Measurements from ENCODE around the gene PAF1. TPM values are rescaled to one million over a fixed set of nuclear protein-coding genes. Genes with fewer than 3 reads are reported as not detected.

The PAF1 gene
- total and polyA plus RNA-seq, 2 of the 13 experiments (the other 11 are each of a cell fraction or from before 2014, with no cell fraction given) = 30.2 to 31.1 TPM

DNA sequence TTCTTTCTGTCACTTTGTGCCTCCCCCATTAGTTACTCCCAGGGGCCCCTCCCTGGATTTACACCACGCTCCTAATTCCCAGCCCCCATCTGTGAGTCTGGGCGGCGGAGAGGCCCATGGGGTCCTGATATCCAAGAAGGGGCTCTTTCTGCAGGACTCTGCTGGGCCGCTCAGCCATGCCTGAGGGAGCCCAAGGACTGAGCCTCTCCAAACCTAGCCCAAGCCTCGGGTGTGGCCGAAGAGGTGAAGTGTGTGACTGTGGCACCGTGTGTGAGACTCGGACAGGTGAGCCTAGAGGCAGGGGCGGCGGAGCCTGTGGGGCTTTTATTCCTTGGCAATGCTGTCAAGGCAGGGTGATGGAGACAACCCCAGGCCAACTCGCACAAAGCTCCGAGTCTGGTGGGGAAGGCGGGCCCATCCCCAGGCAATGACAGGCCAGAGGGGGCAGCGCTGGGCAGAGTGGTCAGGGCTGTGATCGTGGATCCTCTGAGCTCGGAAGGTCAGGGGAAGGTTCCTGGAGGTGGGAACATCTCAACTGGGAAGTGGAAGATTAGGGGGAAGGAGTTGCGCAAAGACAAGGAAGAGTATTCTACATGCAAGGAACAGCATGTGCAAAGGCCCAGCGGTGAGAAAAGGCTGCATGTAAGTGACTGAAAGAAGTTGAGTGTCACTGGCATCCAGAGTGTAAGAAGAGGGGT lies 23.2 kb upstream of the PAF1 start (continued):
- TF ChIP-seq, protein P1, sequence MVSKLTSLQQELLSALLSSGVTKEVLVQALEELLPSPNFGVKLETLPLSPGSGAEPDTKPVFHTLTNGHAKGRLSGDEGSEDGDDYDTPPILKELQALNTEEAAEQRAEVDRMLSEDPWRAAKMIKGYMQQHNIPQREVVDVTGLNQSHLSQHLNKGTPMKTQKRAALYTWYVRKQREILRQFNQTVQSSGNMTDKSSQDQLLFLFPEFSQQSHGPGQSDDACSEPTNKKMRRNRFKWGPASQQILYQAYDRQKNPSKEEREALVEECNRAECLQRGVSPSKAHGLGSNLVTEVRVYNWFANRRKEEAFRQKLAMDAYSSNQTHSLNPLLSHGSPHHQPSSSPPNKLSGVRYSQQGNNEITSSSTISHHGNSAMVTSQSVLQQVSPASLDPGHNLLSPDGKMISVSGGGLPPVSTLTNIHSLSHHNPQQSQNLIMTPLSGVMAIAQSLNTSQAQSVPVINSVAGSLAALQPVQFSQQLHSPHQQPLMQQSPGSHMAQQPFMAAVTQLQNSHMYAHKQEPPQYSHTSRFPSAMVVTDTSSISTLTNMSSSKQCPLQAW (CRISPR knock-in tag; IDR thresholded peaks at IDR 0.05) = peak; percentile 67
- TF ChIP-seq ZFX (CRISPR knock-in tag; IDR thresholded peaks at IDR 0.05; ENCODE audit: low read depth) = peak; percentile 50; the same call in 1 of the 2 replicates
- TF ChIP-seq, protein P2, sequence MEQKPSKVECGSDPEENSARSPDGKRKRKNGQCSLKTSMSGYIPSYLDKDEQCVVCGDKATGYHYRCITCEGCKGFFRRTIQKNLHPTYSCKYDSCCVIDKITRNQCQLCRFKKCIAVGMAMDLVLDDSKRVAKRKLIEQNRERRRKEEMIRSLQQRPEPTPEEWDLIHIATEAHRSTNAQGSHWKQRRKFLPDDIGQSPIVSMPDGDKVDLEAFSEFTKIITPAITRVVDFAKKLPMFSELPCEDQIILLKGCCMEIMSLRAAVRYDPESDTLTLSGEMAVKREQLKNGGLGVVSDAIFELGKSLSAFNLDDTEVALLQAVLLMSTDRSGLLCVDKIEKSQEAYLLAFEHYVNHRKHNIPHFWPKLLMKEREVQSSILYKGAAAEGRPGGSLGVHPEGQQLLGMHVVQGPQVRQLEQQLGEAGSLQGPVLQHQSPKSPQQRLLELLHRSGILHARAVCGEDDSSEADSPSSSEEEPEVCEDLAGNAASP (CRISPR knock-in tag; IDR thresholded peaks at IDR 0.05; ENCODE audit: borderline replicate concordance) = no peak
- no peak for TF ChIP-seq ZNF589 (CRISPR knock-in tag; conservative IDR thresholded peaks at IDR 0.05)
- TF ChIP-seq ZNF598 (CRISPR knock-in tag; IDR thresholded peaks at IDR 0.05; ENCODE audit: borderline replicate concordance) = peak; percentile 51; the same call in 1 of the 2 replicates

DNA sequence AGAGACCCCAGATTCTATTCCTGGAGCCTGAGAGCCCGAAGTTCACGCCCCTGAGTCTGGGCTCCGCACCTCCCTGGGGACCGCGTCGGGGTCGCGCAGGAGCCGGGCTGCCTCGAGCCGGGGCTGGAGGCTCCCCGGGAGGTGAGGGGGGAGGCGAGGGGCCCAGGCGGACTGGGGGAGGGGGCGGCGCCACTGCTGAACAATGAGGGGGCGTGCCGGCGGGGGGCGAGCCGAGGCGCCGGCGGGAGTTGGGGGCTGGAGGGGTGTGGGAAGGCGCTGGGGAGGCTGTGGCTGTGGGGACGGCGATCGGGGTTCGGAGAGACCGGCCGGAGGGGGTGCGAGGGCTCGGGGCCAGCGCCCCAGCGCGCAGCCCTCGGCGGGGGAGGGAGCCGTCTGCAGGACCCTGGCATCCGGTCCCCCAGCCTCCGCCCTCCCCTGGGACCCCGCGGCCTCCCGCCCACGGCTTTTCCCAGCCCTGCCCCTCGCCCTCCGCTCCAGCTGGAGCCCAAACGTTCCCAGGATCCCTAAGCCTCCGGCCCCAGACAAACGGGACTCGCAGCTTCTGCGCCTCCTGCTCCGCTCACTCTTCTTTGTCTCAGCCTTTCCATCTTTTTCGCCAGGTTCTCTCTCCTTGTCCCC lies 22.5 kb upstream of the PAF1 start:
- Histone ChIP-seq H3K27ac (ENCODE audit: extremely low read length, insufficient read depth, low read length) (peak overlapping the region; percentile 62), H2AFZ (ENCODE audit: low read length) (no peak overlapping the region), H3K9me3 (ENCODE audit: low read length) (no peaks in the 10 kb centered on the region), H3K27me3 (ENCODE audit: control insufficient read depth in 1 of 2, insufficient read depth in 2 of 2, low read length in 2 of 2) (no peaks in the 10 kb centered on the region), H3K9ac (ENCODE audit: insufficient read depth, low read depth, low read length) (peak overlapping the region; percentile 76), H3K4me3 (replicated peaks in 1 of 3; ENCODE audit: insufficient read depth in 1 of 3, low read depth in 2 of 3, low read length in 3 of 3) (peak overlapping the region; percentile 65 to 97 (median 95)), H4K20me1 (ENCODE audit: insufficient read depth, low read length) (peaks cover 5% of the 10 kb centered on the region; the same call in 1 of the 2 replicates), H3K4me1 (ENCODE audit: insufficient read depth, low read length) (peaks cover 54% of the 10 kb centered on the region), H3K4me2 (ENCODE audit: low read depth, low read length) (peak overlapping the region; percentile 88), H3K79me2 (ENCODE audit: insufficient read depth, low read length) (peaks cover 22% of the 10 kb centered on the region), H3K36me3 (replicated peaks in 1 of 2; ENCODE audit: control insufficient read depth in 1 of 2, insufficient read depth in 2 of 2, low read length in 2 of 2) (peaks cover 0 to 3% of the 10 kb centered on the region in 2 experiments; a peak in 1 of 5 replicates)
- no peak for FAIRE-seq
- intact Hi-C loops (cut with micrococcal nuclease; ENCODE audit: unreplicated experiment) = loop anchor here (5.0 to 10.0 kb wide), 3 partner anchors 71 to 291 kb away; partner anchors contain the start of genes EID2B and SAMD4B
- DNase-seq (ENCODE audit: low spot score) = no peak
- POLR2A ChIA-PET = interaction anchor here (1.3 to 4.2 kb wide), 7 partner anchors 12 to 27 kb away, joined by 4 to 47 read pairs (median 14); partner anchors contain the start of genes MED29, PAF1 and RPS16
- CTCF ChIA-PET (ENCODE audit: low intra/inter-chr PET ratio, low total read pairs) = interaction anchor here (1.1 to 5.1 kb wide), 3 partner anchors 16 to 71 kb away, joined by 3 to 127 read pairs (median 4); partner anchors contain the start of gene SAMD4B
- 7% methylated on average over 17 of the region's 54 CpGs for WGBS (ENCODE audit: low lambda C conversion rate)
- no peak for ATAC-seq
- in situ Hi-C loops (cut with HindIII; ENCODE audit: extremely low pct_ligation_motif_present, low pct_unique_long_range_greater_than_20kb) = no loop called here
- no TSS peak for BruUV-seq (replicated peaks)
- TF ChIP-seq ZNF570 (CRISPR knock-in tag; IDR thresholded peaks at IDR 0.05; ENCODE audit: borderline replicate concordance) (no peak), GABPB1 (CRISPR knock-in tag; IDR thresholded peaks at IDR 0.05) (peak; percentile 61; the same call in 1 of the 2 replicates), ADNP (CRISPR knock-in tag; IDR thresholded peaks at IDR 0.05) (no peak), TCF12 (IDR thresholded peaks at IDR 0.05) (no peak), TCF12 (CRISPR knock-in tag; IDR thresholded peaks at IDR 0.05) (no peak), TAF1 (CRISPR knock-in tag; IDR thresholded peaks at IDR 0.05) (peak; percentile 30; the same call in 1 of the 2 replicates), RXRA (CRISPR knock-in tag; IDR thresholded peaks at IDR 0.05) (0 out of 2 replicates have a peak, but pooled peaks have one; percentile 8), NFYC (CRISPR knock-in tag; IDR thresholded peaks at IDR 0.05) (no peak), HDAC2 (CRISPR knock-in tag; IDR thresholded peaks at IDR 0.05) (0 out of 2 replicates have a peak, but pooled peaks have one; percentile 16), ZNF777 (CRISPR knock-in tag; IDR thresholded peaks at IDR 0.05) (peak; percentile 52; the same call in 1 of the 2 replicates), KDM5B (CRISPR knock-in tag; IDR thresholded peaks at IDR 0.05; ENCODE audit: borderline replicate concordance) (no peak)
- TF ChIP-seq, protein P3, sequence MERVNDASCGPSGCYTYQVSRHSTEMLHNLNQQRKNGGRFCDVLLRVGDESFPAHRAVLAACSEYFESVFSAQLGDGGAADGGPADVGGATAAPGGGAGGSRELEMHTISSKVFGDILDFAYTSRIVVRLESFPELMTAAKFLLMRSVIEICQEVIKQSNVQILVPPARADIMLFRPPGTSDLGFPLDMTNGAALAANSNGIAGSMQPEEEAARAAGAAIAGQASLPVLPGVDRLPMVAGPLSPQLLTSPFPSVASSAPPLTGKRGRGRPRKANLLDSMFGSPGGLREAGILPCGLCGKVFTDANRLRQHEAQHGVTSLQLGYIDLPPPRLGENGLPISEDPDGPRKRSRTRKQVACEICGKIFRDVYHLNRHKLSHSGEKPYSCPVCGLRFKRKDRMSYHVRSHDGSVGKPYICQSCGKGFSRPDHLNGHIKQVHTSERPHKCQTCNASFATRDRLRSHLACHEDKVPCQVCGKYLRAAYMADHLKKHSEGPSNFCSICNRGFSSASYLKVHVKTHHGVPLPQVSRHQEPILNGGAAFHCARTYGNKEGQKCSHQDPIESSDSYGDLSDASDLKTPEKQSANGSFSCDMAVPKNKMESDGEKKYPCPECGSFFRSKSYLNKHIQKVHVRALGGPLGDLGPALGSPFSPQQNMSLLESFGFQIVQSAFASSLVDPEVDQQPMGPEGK (CRISPR knock-in tag; IDR thresholded peaks at IDR 0.05) = peak; percentile 86

All from HepG2 (cell line).